ENCODE data around the gene EXOC3. TPM values are rescaled to one million over a fixed set of nuclear protein-coding genes. Genes with fewer than 3 reads are reported as not detected.

EXOC3 gene
- total and polyA plus RNA-seq, 12 donors, result 29.0 to 44.7 (median 40.0) TPM

DNA sequence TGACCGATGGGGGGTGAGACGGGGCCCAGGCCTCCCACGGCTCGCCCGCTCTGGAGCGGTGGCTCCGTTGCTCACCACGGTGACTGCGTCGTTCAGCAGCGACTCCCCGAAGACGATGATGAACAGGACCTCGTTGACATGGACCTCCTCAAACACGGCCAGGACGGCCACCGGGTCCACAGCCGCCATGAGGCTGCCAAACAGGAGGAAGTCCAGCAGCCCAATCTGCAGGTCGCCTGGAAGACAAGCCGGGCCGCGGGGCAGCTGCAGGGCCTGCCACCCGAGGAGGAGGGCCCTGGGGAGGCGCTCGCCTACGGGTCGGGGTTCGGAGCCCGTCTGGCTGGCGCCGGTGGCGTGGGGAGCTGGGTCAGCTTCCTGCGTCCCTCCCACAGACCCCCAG, 45.3 kb downstream of the EXOC3 start:
- no peak for DNase-seq
- Histone ChIP-seq H3K27ac (no peak overlapping the region), H3K4me3 (no peak overlapping the region), H3K9me3 (no peaks in the 10 kb centered on the region), H3K4me1 (peaks cover 0 to 9% (median 0%) of the 10 kb centered on the region in 9 donors), H3K27me3 (peaks cover 0 to 68% (median 41%) of the 10 kb centered on the region in 7 donors), H3K36me3 (no peaks in the 10 kb centered on the region)
- no peak for ATAC-seq
- intact Hi-C loops (cut with DNase I), result no loop called here
- WGBS, 2 donors, result 91 to 92% methylated on average over 33 of the region's 33 CpGs
- TF ChIP-seq CTCF (IDR thresholded peaks at IDR 0.05), result no peak

DNA sequence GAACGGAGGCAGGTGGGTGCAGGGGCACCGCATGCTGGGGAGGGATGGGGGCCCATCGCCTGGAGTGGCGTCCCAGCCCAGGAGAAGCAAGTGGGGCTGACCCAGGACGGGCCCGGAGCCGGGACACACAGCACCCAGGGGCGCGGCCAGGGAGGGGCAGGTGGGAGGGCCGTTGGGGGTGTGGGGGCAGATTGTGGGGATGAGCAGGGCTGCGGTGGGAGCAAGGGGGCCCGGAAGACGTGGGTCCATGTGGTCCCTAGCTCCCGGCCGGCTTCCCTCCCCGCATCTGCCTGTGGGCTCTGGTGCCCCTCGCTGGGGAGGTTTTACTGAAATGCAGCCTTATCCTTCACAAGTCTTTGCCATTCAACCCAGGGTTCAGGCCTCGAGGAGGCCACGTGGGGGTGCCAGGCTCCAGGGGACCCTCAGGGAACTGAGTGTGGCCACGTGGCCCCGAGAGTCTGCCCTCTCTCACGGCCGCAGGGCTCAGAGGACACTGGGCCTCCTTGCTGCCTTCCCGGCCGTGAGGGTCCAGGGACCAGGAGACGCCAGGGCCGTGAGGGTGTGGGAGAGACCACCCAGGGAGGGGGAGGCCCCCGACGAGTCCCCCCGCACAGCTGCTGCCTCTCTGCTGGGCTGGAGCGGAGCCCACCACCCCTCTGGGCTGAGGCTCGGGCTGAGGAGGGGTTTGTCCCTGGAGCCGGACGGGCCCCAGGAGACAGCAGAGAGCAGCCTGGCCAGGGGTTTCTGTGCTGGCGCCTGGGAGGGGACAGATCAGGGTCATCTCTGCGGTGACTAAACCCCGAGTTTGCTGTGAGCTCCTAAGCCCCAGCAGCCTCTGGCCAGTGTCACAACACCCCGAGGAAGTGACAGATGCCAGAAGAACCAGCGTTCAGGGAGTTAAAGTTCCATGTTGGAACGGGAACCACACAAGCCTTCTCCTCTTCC, 46.0 kb downstream of the EXOC3 start:
- H3K4me3 ChIP-seq, result no peak overlapping the region
- WGBS, 2 donors, result 54 to 60% methylated on average over 39 to 40 of the region's 40 CpGs

DNA sequence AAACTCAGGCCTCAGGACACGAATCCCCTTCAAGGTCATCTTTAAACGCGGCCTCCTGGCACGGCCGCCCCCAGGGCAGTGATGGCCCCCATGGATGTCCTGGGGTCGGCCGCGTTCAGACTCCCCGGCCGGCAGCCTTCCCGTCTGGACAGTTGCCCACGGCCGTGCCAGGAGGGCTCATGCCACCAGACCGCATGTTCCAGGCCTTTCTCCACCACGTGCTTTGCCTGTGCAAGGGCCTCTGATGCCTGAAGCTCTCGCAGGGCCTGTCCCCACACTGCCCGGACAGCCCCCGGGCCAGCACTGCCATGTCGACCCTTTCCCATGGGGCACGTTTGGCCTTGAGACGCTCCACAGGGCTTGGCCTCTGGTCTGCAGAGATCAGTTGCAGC, 46.7 kb downstream of the EXOC3 start:
- Histone ChIP-seq H3K4me1 (peaks cover 0 to 9% (median 0%) of the 10 kb centered on the region in 9 donors), H3K27me3 (peaks cover 0 to 71% (median 44%) of the 10 kb centered on the region in 7 donors), H3K9me3 (no peaks in the 10 kb centered on the region), H3K27ac (no peak overlapping the region), H3K4me3 (no peak overlapping the region), H3K36me3 (no peaks in the 10 kb centered on the region)
- WGBS, 2 donors, result 55% methylated on average over 21 of the region's 21 CpGs
- DNase-seq (no peak), ATAC-seq (peak in 1 of 8 donors; percentile 14)
- TF ChIP-seq CTCF (IDR thresholded peaks at IDR 0.05), result no peak
- intact Hi-C loops (cut with DNase I), result no loop called here

More for the DNA sequence above, 46.0 kb downstream of the EXOC3 start:
- no peak for DNase-seq
- no peak overlapping the region for H3K27ac ChIP-seq
- ATAC-seq, result peak in 1 of 8 donors; percentile 26
- peaks cover 0 to 69% (median 43%) of the 10 kb centered on the region in 7 donors for H3K27me3 ChIP-seq
- no peaks in the 10 kb centered on the region for H3K9me3 ChIP-seq
- TF ChIP-seq CTCF (IDR thresholded peaks at IDR 0.05), result no peak
- no peaks in the 10 kb centered on the region for H3K36me3 ChIP-seq
- intact Hi-C loops (cut with DNase I), result no loop called here
- peaks cover 0 to 9% (median 0%) of the 10 kb centered on the region in 9 donors for H3K4me1 ChIP-seq

- ATAC-seq, result peak in 1 of 8 donors; percentile 10
Observed at GRCh38 chr5:490116-491106, 47.4 kb downstream of the EXOC3 start.

More at GRCh38 chr5:490116-491106, 47.4 kb downstream of the EXOC3 start:
- Histone ChIP-seq H3K27me3 (peaks cover 0 to 68% (median 38%) of the 10 kb centered on the region in 7 donors), H3K36me3 (no peaks in the 10 kb centered on the region), H3K4me3 (no peak overlapping the region), H3K4me1 (peaks cover 0 to 8% (median 0%) of the 10 kb centered on the region in 9 donors), H3K9me3 (no peaks in the 10 kb centered on the region), H3K27ac (no peak overlapping the region)
- no peak for DNase-seq
- intact Hi-C loops (cut with DNase I), result no loop called here
- 84% methylated on average over 47 to 48 of the region's 48 CpGs for WGBS, 2 donors
- TF ChIP-seq CTCF (IDR thresholded peaks at IDR 0.05), result no peak

Measured in heart right ventricle (tissue), 16 donors.